Activated T-cell treated with anti-CD3 and anti-CD28 coated beads, Interleukin-2, amount 50 U/mL, for 4 hours (primary cell): Measurements from ENCODE around the gene SRRM1. TPM values are rescaled to one million over a fixed set of nuclear protein-coding genes. Genes with fewer than 3 reads are reported as not detected.
A peak's percentile ranks its signal among the peaks of the same experiment; 100 is the strongest.

Experiments used
- ATAC-seq, 2 donors: fragments of 200-7000 bp; cut with Tn5 transposase; one replicate each; pipeline ENCODE4 v1.10.0; 2021
- DNase-seq: peaks from one replicate; pipeline ENCODE4 v3.0.0-alpha.2; 2020
- H3K27me3 Mint-ChIP-seq: one replicate; pipeline ENCODE4 v1.8.0; 2021; ENCODE audit warnings: low read depth, mixed read lengths
- H3K36me3 Mint-ChIP-seq: one replicate; pipeline ENCODE4 v1.8.0; 2022; ENCODE audit warnings: mixed read lengths; ENCODE audit not compliant: insufficient read depth
- H3K4me1 Mint-ChIP-seq: one replicate; pipeline ENCODE4 v1.8.0; 2021; ENCODE audit warnings: low read depth, mixed read lengths
- H3K4me3 Mint-ChIP-seq: one replicate; pipeline ENCODE4 v1.8.0; 2021; ENCODE audit warnings: mild to moderate bottlenecking, moderate library complexity, mixed read lengths
- H3K9me3 Mint-ChIP-seq: one replicate; pipeline ENCODE4 v1.8.0; 2021; ENCODE audit warnings: mixed read lengths
- total RNA-seq, 3 donors: library from RNA; stranded (reverse); gene quantifications; one replicate each; pipeline ENCODE4 v1.2.1, GENCODE V29; 2021

The SRRM1 gene, protein sequence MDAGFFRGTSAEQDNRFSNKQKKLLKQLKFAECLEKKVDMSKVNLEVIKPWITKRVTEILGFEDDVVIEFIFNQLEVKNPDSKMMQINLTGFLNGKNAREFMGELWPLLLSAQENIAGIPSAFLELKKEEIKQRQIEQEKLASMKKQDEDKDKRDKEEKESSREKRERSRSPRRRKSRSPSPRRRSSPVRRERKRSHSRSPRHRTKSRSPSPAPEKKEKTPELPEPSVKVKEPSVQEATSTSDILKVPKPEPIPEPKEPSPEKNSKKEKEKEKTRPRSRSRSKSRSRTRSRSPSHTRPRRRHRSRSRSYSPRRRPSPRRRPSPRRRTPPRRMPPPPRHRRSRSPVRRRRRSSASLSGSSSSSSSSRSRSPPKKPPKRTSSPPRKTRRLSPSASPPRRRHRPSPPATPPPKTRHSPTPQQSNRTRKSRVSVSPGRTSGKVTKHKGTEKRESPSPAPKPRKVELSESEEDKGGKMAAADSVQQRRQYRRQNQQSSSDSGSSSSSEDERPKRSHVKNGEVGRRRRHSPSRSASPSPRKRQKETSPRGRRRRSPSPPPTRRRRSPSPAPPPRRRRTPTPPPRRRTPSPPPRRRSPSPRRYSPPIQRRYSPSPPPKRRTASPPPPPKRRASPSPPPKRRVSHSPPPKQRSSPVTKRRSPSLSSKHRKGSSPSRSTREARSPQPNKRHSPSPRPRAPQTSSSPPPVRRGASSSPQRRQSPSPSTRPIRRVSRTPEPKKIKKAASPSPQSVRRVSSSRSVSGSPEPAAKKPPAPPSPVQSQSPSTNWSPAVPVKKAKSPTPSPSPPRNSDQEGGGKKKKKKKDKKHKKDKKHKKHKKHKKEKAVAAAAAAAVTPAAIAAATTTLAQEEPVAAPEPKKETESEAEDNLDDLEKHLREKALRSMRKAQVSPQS
- total RNA-seq, result 100 to 1,000 TPM; 202 to 215 (median 202) TPM

- Mint-ChIP-seq H3K36me3 (peaks cover 24% of the 10 kb centered on the region), H3K4me3 (peak within 1 kb of the TSS; percentile 94), H3K4me1 (peaks cover 46% of the 10 kb centered on the region), H3K9me3 (no peaks in the 10 kb centered on the region), H3K27me3 (no peaks in the 10 kb centered on the region)
- peak; percentile 91 for ATAC-seq
- DNase-seq, result peak; percentile 96
These were observed at the start of gene SRRM1 for GRCh38 chr1:24642481-24643362. Gene SRRM1 (plus strand): TSS chr1:24643302. CDS start chr1:24643327, 25 bp downstream.

- Mint-ChIP-seq H3K36me3 (no peaks in the 10 kb centered on the region), H3K4me1 (no peaks in the 10 kb centered on the region), H3K27me3 (peaks cover 14% of the 10 kb centered on the region), H3K9me3 (no peaks in the 10 kb centered on the region), H3K4me3 (no peak overlapping the region)
- ATAC-seq, result no peak
- DNase-seq, result no peak
These were observed 48.8 kb upstream of the SRRM1 start for GRCh38 chr1:24594328-24594598.

DNA sequence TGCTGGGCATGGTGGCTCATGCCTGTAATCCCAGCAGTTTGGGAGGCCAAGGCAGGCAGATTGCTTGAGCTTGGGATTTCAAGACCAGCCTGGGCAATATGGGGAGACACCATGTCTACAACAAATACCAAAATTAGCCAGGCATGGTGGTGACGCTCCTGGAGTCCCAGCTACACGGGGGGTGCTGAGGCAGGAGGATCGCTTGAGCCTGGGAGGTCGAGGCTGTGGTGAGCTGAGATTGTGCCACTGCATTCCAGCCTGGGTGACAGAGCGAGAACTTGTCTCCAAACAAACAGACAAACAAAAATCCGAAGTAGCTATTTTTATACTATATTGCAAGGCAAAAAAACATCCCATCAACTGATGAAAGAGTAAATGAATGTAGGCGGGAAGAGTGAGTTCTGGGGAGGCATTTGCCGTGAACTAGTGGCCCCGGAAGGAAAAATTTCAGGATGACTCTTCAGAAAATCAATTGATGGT, 46.7 kb upstream of the SRRM1 start:
- ATAC-seq, result no peak
- no peaks in the 10 kb centered on the region for H3K4me1 Mint-ChIP-seq
- no peaks in the 10 kb centered on the region for H3K9me3 Mint-ChIP-seq
- H3K4me3 Mint-ChIP-seq, result no peak overlapping the region
- DNase-seq, result no peak
- no peaks in the 10 kb centered on the region for H3K36me3 Mint-ChIP-seq
- H3K27me3 Mint-ChIP-seq, result peaks cover 14% of the 10 kb centered on the region

GRCh38 chr1:24599265-24599664, 43.8 kb upstream of the SRRM1 start:
- H3K27me3 Mint-ChIP-seq, result peaks cover 12% of the 10 kb centered on the region
- H3K4me1 Mint-ChIP-seq, result no peaks in the 10 kb centered on the region
- H3K4me3 Mint-ChIP-seq, result no peak overlapping the region
- no peaks in the 10 kb centered on the region for H3K9me3 Mint-ChIP-seq
- DNase-seq (no peak), ATAC-seq (no peak)
- H3K36me3 Mint-ChIP-seq, result no peaks in the 10 kb centered on the region

DNA sequence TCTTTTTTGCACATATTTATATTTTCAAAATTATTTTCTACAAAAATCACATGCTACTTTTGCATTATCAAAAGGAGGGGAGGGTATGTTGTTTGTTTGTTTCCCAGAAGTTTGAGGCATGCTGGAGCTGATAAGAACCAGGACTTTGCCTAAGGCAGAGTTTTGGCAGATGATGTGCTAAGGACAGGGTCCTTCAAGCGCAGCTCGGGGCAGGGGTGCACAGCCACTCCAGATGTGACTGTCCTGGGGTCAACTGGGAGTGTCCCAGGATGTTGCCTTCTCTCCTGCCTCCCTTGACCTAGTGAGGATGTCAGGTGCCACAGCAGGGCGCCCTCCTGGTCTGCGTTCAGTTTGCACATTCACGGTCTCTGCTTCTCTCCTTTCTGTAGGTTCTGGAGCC, 42.6 kb upstream of the SRRM1 start:
- ATAC-seq (no peak), DNase-seq (no peak)
- Mint-ChIP-seq H3K36me3 (no peaks in the 10 kb centered on the region), H3K9me3 (no peaks in the 10 kb centered on the region), H3K4me1 (no peaks in the 10 kb centered on the region), H3K4me3 (no peak overlapping the region), H3K27me3 (peaks cover 7% of the 10 kb centered on the region)

DNA sequence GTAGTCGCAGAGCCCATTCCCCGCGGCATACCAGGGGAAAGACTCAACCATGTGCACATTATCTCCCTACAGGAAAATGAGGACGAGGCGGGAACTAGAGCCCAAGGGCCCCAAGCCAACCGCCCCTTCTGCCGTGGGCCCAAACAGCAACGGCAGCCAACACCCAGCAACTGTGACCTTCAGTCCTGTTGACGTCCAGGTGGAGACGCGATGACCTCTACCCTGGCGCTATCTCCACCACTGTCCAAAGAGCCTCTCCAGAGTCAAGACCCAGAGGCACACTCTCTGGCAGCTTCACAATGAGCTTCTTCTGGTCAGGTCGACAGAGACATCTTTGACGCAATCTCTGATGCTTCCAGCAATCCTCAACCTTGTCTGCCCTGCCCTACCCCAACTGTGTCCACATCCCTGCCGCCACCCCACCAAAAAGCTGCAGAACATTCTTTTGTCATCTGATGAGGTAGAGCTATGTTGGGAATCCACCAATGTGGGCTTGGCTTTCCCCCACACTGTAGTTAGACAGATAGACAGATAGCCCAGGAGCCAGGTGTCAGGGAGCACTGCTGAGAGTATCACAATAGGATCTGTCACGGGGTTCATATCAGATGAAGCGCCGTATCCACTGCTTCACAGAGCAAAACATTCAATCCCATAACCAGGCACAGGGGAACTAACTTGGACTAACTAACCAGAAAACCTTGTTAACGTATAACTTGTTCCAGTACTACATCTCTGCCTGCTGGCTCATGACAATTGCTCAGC, 37.4 kb upstream of the SRRM1 start:
- no peaks in the 10 kb centered on the region for H3K4me1 Mint-ChIP-seq
- H3K36me3 Mint-ChIP-seq, result no peaks in the 10 kb centered on the region
- no peak for DNase-seq
- no peaks in the 10 kb centered on the region for H3K27me3 Mint-ChIP-seq
- ATAC-seq, result no peak
- H3K9me3 Mint-ChIP-seq, result no peaks in the 10 kb centered on the region
- H3K4me3 Mint-ChIP-seq, result no peak overlapping the region

GRCh38 chr1:24606296-24606605, 36.9 kb upstream of the SRRM1 start:
- DNase-seq, result no peak
- no peaks in the 10 kb centered on the region for H3K36me3 Mint-ChIP-seq
- no peaks in the 10 kb centered on the region for H3K4me1 Mint-ChIP-seq
- H3K27me3 Mint-ChIP-seq, result no peaks in the 10 kb centered on the region
- no peaks in the 10 kb centered on the region for H3K9me3 Mint-ChIP-seq
- no peak overlapping the region for H3K4me3 Mint-ChIP-seq
- ATAC-seq, result no peak

GRCh38 chr1:24606621-24607020, 36.5 kb upstream of the SRRM1 start:
- no peak for DNase-seq
- no peak for ATAC-seq
- no peaks in the 10 kb centered on the region for H3K27me3 Mint-ChIP-seq
- H3K9me3 Mint-ChIP-seq, result no peaks in the 10 kb centered on the region
- no peak overlapping the region for H3K4me3 Mint-ChIP-seq
- no peaks in the 10 kb centered on the region for H3K36me3 Mint-ChIP-seq
- H3K4me1 Mint-ChIP-seq, result no peaks in the 10 kb centered on the region

GRCh38 chr1:24609949-24610517, 33.1 kb upstream of the SRRM1 start:
- Mint-ChIP-seq H3K4me3 (no peak overlapping the region), H3K27me3 (no peaks in the 10 kb centered on the region), H3K36me3 (no peaks in the 10 kb centered on the region), H3K9me3 (no peaks in the 10 kb centered on the region), H3K4me1 (no peaks in the 10 kb centered on the region)
- DNase-seq, result no peak
- no peak for ATAC-seq

DNA sequence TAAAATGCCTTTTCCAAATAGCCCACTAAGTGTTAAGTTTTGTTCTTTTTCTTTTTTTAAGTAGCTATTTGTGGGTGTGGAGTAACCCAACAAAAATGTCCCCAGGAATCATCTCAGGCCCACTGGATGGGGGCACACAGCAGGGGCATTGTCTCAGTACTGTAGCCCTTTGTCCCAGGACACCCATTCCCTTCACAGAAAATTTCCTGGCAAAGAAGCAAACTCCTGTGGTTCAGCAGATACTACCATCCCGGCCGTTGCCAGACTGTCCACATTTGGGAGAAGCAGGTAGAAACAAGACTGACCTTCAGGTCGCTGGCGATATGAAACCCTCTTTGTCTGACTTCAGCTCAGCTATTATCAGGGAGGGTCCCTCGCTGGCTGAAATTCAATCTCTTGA, 23.7 kb upstream of the SRRM1 start:
- DNase-seq, result no peak
- Mint-ChIP-seq H3K4me3 (no peak overlapping the region), H3K4me1 (no peaks in the 10 kb centered on the region), H3K27me3 (peaks cover 19% of the 10 kb centered on the region), H3K9me3 (no peaks in the 10 kb centered on the region), H3K36me3 (no peaks in the 10 kb centered on the region)
- ATAC-seq, result no peak

GRCh38 chr1:24620678-24621077, 22.4 kb upstream of the SRRM1 start:
- Mint-ChIP-seq H3K4me1 (no peaks in the 10 kb centered on the region), H3K27me3 (peaks cover 21% of the 10 kb centered on the region), H3K9me3 (no peaks in the 10 kb centered on the region), H3K36me3 (no peaks in the 10 kb centered on the region), H3K4me3 (no peak overlapping the region)
- no peak for DNase-seq
- no peak for ATAC-seq

DNA sequence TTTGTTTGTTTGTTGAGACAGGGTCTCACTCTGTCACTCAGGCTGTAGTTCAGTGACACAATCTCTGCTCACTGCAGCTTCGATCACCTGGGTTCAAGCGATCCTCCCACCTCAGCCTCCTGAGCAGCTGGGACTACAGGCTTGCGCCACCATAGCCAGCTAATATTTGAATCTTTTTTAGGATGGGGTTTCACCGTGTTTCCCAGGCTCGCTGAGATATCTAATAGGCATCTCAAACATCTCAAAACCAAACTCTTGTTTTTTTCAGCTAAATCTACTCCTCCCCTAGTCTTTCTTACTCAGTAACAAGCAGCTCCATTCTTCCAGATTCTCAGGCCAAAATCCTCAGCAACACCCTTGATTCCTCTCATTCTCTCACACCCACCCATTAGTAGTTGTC, 22.0 kb upstream of the SRRM1 start:
- H3K27me3 Mint-ChIP-seq, result peaks cover 21% of the 10 kb centered on the region
- DNase-seq, result no peak
- no peaks in the 10 kb centered on the region for H3K4me1 Mint-ChIP-seq
- no peaks in the 10 kb centered on the region for H3K9me3 Mint-ChIP-seq
- no peak for ATAC-seq
- H3K36me3 Mint-ChIP-seq, result no peaks in the 10 kb centered on the region
- H3K4me3 Mint-ChIP-seq, result no peak overlapping the region

DNA sequence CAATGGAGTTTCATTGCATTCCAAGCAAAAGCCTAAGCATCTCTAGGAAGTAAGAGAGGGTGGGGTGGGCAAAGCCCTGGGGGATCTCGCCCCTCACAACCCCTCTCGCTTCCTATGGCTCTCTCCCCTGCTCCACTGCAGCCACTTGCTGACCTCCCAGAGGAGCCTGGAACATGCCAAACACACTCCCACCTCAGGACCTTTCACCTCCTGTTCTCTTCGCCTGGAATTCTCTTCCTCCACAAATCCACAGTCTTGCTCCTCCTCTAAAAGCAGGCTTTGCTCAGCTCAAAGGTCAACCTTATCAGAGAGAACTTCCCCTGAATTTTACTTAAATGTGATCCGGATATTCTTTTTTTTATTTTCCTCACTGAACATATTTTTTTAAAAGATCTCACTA, 20.9 kb upstream of the SRRM1 start:
- ATAC-seq, result no peak

More for the DNA sequence above, 20.9 kb upstream of the SRRM1 start:
- no peak for DNase-seq
- Mint-ChIP-seq H3K4me1 (no peaks in the 10 kb centered on the region), H3K9me3 (no peaks in the 10 kb centered on the region), H3K36me3 (no peaks in the 10 kb centered on the region), H3K27me3 (peaks cover 15% of the 10 kb centered on the region), H3K4me3 (no peak overlapping the region)
